ENCODE results near the gene PRADC1. TPM values are rescaled to one million over a fixed set of nuclear protein-coding genes. Genes with fewer than 3 reads are reported as not detected.

Gene PRADC1
- total RNA-seq, 1 experiment from 2014 or later, result 9.4 TPM

- Histone ChIP-seq H4K20me1 (ENCODE audit: insufficient read depth) (peaks cover 21% of the 10 kb centered on the region), H3F3A (ENCODE audit: insufficient read depth, low read depth) (peaks cover 56% of the 10 kb centered on the region), H3K4me3 (no peak overlapping the region), H3K9me3 (ENCODE audit: insufficient read depth, low read depth) (no peaks in the 10 kb centered on the region), H3K4me1 (replicated peaks; ENCODE audit: insufficient read depth) (no peaks in the 10 kb centered on the region; the same call in 1 of the 2 replicates), H3K9me2 (ENCODE audit: insufficient read depth) (no peaks in the 10 kb centered on the region), H3K4me2 (no peak overlapping the region), H2AFZ (no peak overlapping the region), H3K36me3 (ENCODE audit: low read depth) (peaks cover 42% of the 10 kb centered on the region), H3K27ac (peak overlapping the region; percentile 32), H3K27me3 (ENCODE audit: insufficient read depth, low read depth) (no peaks in the 10 kb centered on the region), H3K79me2 (ENCODE audit: low read depth) (no peaks in the 10 kb centered on the region)
- CTCF ChIA-PET, result interaction anchor here (0.6 kb wide), 1 partner anchor 952 kb away, joined by 3 read pairs; no protein-coding TSS in a partner anchor
- POLR2A ChIA-PET (ENCODE audit: unreplicated experiment), result no interaction called here
- intact Hi-C loops (cut with micrococcal nuclease; ENCODE audit: unreplicated experiment), result no loop called here
- BruUV-seq (replicated peaks), result no TSS peak
- DNase-seq, result peak in 1 of 2 experiments; percentile 16
- TF ChIP-seq, protein P1, sequence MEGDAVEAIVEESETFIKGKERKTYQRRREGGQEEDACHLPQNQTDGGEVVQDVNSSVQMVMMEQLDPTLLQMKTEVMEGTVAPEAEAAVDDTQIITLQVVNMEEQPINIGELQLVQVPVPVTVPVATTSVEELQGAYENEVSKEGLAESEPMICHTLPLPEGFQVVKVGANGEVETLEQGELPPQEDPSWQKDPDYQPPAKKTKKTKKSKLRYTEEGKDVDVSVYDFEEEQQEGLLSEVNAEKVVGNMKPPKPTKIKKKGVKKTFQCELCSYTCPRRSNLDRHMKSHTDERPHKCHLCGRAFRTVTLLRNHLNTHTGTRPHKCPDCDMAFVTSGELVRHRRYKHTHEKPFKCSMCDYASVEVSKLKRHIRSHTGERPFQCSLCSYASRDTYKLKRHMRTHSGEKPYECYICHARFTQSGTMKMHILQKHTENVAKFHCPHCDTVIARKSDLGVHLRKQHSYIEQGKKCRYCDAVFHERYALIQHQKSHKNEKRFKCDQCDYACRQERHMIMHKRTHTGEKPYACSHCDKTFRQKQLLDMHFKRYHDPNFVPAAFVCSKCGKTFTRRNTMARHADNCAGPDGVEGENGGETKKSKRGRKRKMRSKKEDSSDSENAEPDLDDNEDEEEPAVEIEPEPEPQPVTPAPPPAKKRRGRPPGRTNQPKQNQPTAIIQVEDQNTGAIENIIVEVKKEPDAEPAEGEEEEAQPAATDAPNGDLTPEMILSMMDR (conservative IDR thresholded peaks at IDR 0.05), result no peak
- TF ChIP-seq EZH2 (IDR thresholded peaks at IDR 0.05; ENCODE audit: low read depth), result no peak
These were observed 20.4 kb upstream of the PRADC1 start for GRCh38 chr2:73253400-73253799.

- intact Hi-C loops (cut with micrococcal nuclease; ENCODE audit: unreplicated experiment), result no loop called here
- Histone ChIP-seq H3K4me3 (no peak overlapping the region), H4K20me1 (ENCODE audit: insufficient read depth) (peaks cover 31% of the 10 kb centered on the region), H3K4me1 (replicated peaks; ENCODE audit: insufficient read depth) (no peaks in the 10 kb centered on the region; the same call in 1 of the 2 replicates), H3K79me2 (ENCODE audit: low read depth) (no peaks in the 10 kb centered on the region; the same call in 1 of the 2 replicates), H3K9me3 (ENCODE audit: insufficient read depth, low read depth) (no peaks in the 10 kb centered on the region), H3K4me2 (no peak overlapping the region), H3F3A (ENCODE audit: insufficient read depth, low read depth) (peaks cover 56% of the 10 kb centered on the region), H3K27me3 (ENCODE audit: insufficient read depth, low read depth) (no peaks in the 10 kb centered on the region), H2AFZ (no peak overlapping the region), H3K9me2 (ENCODE audit: insufficient read depth) (no peaks in the 10 kb centered on the region), H3K27ac (0 out of 2 replicates have a peak overlapping the region, but pooled peaks have one; percentile 32), H3K36me3 (ENCODE audit: low read depth) (peaks cover 52% of the 10 kb centered on the region)
- ChIA-PET CTCF (interaction anchor here (0.6 kb wide), 1 partner anchor 11 kb away, joined by 3 read pairs; no protein-coding TSS in a partner anchor), POLR2A (ENCODE audit: unreplicated experiment) (no interaction called here)
- DNase-seq, result peak in 1 of 2 experiments; percentile 12
- BruUV-seq (replicated peaks), result no TSS peak
- TF ChIP-seq, protein P1 (conservative IDR thresholded peaks at IDR 0.05), result no peak
- no peak for TF ChIP-seq EZH2 (IDR thresholded peaks at IDR 0.05; ENCODE audit: low read depth)
These were observed 19.4 kb upstream of the PRADC1 start for GRCh38 chr2:73252238-73253027.

- no peak overlapping the region for H3K4me2 ChIP-seq
- H3K9me3 ChIP-seq (ENCODE audit: insufficient read depth, low read depth), result no peaks in the 10 kb centered on the region
- H3K9me2 ChIP-seq (ENCODE audit: insufficient read depth), result no peaks in the 10 kb centered on the region
- peaks cover 60% of the 10 kb centered on the region for H3K36me3 ChIP-seq (ENCODE audit: low read depth)
- no peak overlapping the region for H3K27ac ChIP-seq
- H2AFZ ChIP-seq, result no peak overlapping the region
- H3K79me2 ChIP-seq (ENCODE audit: low read depth), result peaks cover 7% of the 10 kb centered on the region; the same call in 1 of the 2 replicates
- ChIA-PET CTCF (no interaction called here), POLR2A (ENCODE audit: unreplicated experiment) (no interaction called here)
- H3K4me1 ChIP-seq (replicated peaks; ENCODE audit: insufficient read depth), result no peaks in the 10 kb centered on the region; the same call in 1 of the 2 replicates
- H3K27me3 ChIP-seq (ENCODE audit: insufficient read depth, low read depth), result no peaks in the 10 kb centered on the region
- TF ChIP-seq EZH2 (IDR thresholded peaks at IDR 0.05; ENCODE audit: low read depth), result no peak
- TF ChIP-seq, protein P1 (conservative IDR thresholded peaks at IDR 0.05), result no peak
- peaks cover 41% of the 10 kb centered on the region for H4K20me1 ChIP-seq (ENCODE audit: insufficient read depth)
- intact Hi-C loops (cut with micrococcal nuclease; ENCODE audit: unreplicated experiment), result no loop called here
- H3F3A ChIP-seq (ENCODE audit: insufficient read depth, low read depth), result peaks cover 53% of the 10 kb centered on the region
- H3K4me3 ChIP-seq, result no peak overlapping the region
- no TSS peak for BruUV-seq (replicated peaks)
- peak in 1 of 2 experiments; percentile 19 for DNase-seq
These were observed 18.1 kb upstream of the PRADC1 start for GRCh38 chr2:73250872-73251846.

Measured in PC-9 (cell line).